ENCODE measurements around the gene HACD2.

- TF ChIP-seq CTCF (IDR thresholded peaks at IDR 0.05), result no peak
- no peak for TF ChIP-seq EP300 (IDR thresholded peaks at IDR 0.05)
These were observed 117.8 kb downstream of the HACD2 start for GRCh38 chr3:123467046-123467445.

Data from tibial nerve (tissue), 4 donors.